Muscle layer of colon (tissue), 2 donors: ENCODE data around the gene TRMT5.

ENCODE experiments used
- H3K27ac ChIP-seq: one replicate; pipeline ENCODE4 v1.7.0; 2013; ENCODE audit warnings: low read depth, mild to moderate bottlenecking, low read length, moderate library complexity
- H3K27me3 ChIP-seq, 2 donors: one replicate each; pipeline ENCODE4 v1.7.0; 2013; ENCODE audit warnings: low read length in 2 of 2, mild to moderate bottlenecking in 2 of 2; ENCODE audit not compliant: insufficient read depth in 2 of 2, control insufficient read depth in 1 of 2
- H3K36me3 ChIP-seq: one replicate; pipeline ENCODE4 v1.7.0; 2013; ENCODE audit warnings: mild to moderate bottlenecking, low read length; ENCODE audit not compliant: insufficient read depth
- H3K4me1 ChIP-seq: one replicate; pipeline ENCODE4 v1.7.0; 2013; ENCODE audit warnings: mild to moderate bottlenecking, low read length; ENCODE audit not compliant: insufficient read depth
- H3K4me3 ChIP-seq, 2 donors: one replicate each; pipeline ENCODE4 v1.7.0; 2013; ENCODE audit warnings: low read length in 2 of 2, low read depth in 1 of 2, mild to moderate bottlenecking in 1 of 2, moderate library complexity in 1 of 2
- H3K9ac ChIP-seq: one replicate; pipeline ENCODE4 v1.7.0; 2013; ENCODE audit warnings: low read length
- H3K9me3 ChIP-seq: one replicate; pipeline ENCODE4 v1.7.0; 2013; ENCODE audit warnings: mild to moderate bottlenecking, low read length
- donor health status: abdominal sarcoma.
- donor health status: Adenocarcinoma of cecum.

Gene TRMT5

DNA sequence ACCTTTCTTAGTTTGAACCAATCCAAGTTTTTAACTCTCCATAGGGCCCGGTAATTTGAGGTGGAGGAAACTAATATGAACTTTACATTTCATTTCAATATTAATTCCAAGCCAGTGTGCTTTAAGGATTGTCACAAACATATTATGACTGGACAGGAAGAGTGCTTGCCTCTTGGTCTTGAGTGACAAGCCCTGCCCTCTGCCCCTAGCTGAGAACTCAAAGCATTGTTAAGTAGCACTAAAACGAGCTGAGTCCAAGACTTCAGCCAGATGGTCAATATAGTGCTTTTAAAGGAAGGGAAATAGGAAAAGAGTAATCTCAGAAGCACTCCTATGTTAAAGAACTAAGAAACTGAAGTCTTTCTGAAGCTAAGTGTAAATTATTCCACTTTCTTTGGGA lies 17.1 kb downstream of the TRMT5 start:
- H3K4me3 ChIP-seq: no peak overlapping the region

GRCh38 chr14:60958146-60958545 lies 22.7 kb downstream of the TRMT5 start:
- Histone ChIP-seq H3K27me3 (no peaks in the 10 kb centered on the region), H3K9me3 (no peaks in the 10 kb centered on the region), H3K36me3 (no peaks in the 10 kb centered on the region), H3K4me3 (no peak overlapping the region), H3K4me1 (no peaks in the 10 kb centered on the region), H3K9ac (no peak overlapping the region), H3K27ac (no peak overlapping the region)

More for the DNA sequence above, 17.1 kb downstream of the TRMT5 start:
- Histone ChIP-seq H3K9ac (no peak overlapping the region), H3K9me3 (no peaks in the 10 kb centered on the region), H3K36me3 (no peaks in the 10 kb centered on the region), H3K4me1 (no peaks in the 10 kb centered on the region), H3K27me3 (no peaks in the 10 kb centered on the region), H3K27ac (no peak overlapping the region)

DNA sequence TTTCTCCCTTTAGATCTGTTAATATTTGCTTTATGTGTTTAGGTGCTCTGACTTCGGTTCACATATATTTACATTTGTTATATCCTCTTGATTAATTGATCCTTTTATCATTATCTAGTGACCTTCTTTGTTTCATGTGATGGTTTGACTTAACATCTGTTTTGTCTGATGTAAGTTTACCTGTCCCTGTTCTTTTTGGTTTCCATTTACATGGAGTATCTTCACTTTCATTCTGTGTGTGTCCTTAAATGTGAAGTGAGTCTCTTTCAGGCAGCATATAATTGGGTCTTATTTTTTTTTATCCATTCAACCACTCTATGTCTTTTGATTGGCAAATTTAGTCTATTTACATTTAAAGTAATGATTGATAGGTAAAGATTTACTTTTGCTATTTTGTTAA lies 24.2 kb downstream of the TRMT5 start:
- Histone ChIP-seq H3K27me3 (no peaks in the 10 kb centered on the region), H3K9me3 (no peaks in the 10 kb centered on the region), H3K27ac (no peak overlapping the region), H3K9ac (no peak overlapping the region), H3K4me3 (no peak overlapping the region), H3K36me3 (no peaks in the 10 kb centered on the region), H3K4me1 (no peaks in the 10 kb centered on the region)

DNA sequence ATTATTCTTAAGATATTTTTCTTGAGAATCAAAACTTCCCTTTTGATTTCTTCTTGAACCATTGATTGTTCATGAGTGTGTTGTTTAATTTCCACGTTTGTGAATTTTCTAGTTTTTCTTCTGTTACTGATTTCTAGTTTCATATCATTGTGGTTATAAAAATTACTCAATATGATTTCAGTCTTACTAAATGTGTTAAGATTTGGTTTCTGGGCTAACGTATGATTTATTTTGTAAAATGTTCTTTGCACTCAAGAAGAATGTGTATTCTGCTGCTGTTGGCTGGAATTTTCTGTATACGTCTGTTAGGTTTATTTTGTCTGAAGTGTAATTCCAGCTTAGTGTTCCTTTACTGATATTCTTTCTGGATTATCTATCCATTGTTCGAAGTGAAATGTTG lies 24.7 kb downstream of the TRMT5 start:
- Histone ChIP-seq H3K36me3 (no peaks in the 10 kb centered on the region), H3K4me3 (no peak overlapping the region), H3K9me3 (no peaks in the 10 kb centered on the region), H3K9ac (no peak overlapping the region), H3K27ac (no peak overlapping the region), H3K27me3 (no peaks in the 10 kb centered on the region), H3K4me1 (no peaks in the 10 kb centered on the region)

- Histone ChIP-seq H3K9ac (no peak overlapping the region), H3K36me3 (no peaks in the 10 kb centered on the region), H3K27me3 (no peaks in the 10 kb centered on the region), H3K27ac (no peak overlapping the region), H3K4me1 (no peaks in the 10 kb centered on the region), H3K9me3 (no peaks in the 10 kb centered on the region), H3K4me3 (no peak overlapping the region)
These were observed 29.0 kb downstream of the TRMT5 start for GRCh38 chr14:60951776-60952435.

- no peak overlapping the region for H3K9ac ChIP-seq
- H3K4me1 ChIP-seq: peaks cover 4% of the 10 kb centered on the region
- H3K27me3 ChIP-seq: no peaks in the 10 kb centered on the region
- H3K27ac ChIP-seq: no peak overlapping the region
- H3K4me3 ChIP-seq: no peak overlapping the region
- H3K9me3 ChIP-seq: no peaks in the 10 kb centered on the region
- no peaks in the 10 kb centered on the region for H3K36me3 ChIP-seq
These were observed 34.1 kb downstream of the TRMT5 start for GRCh38 chr14:60946773-60947172.

GRCh38 chr14:60945984-60946383 lies 34.9 kb downstream of the TRMT5 start:
- no peak overlapping the region for H3K9ac ChIP-seq
- no peaks in the 10 kb centered on the region for H3K9me3 ChIP-seq
- no peak overlapping the region for H3K4me3 ChIP-seq
- no peak overlapping the region for H3K27ac ChIP-seq
- no peaks in the 10 kb centered on the region for H3K27me3 ChIP-seq
- H3K36me3 ChIP-seq: no peaks in the 10 kb centered on the region
- H3K4me1 ChIP-seq: peaks cover 4% of the 10 kb centered on the region

GRCh38 chr14:60944204-60944603 lies 36.7 kb downstream of the TRMT5 start:
- no peaks in the 10 kb centered on the region for H3K27me3 ChIP-seq
- H3K4me1 ChIP-seq: peaks cover 4% of the 10 kb centered on the region
- H3K27ac ChIP-seq: no peak overlapping the region
- no peak overlapping the region for H3K9ac ChIP-seq
- H3K4me3 ChIP-seq: no peak overlapping the region
- H3K36me3 ChIP-seq: no peaks in the 10 kb centered on the region
- no peaks in the 10 kb centered on the region for H3K9me3 ChIP-seq

DNA sequence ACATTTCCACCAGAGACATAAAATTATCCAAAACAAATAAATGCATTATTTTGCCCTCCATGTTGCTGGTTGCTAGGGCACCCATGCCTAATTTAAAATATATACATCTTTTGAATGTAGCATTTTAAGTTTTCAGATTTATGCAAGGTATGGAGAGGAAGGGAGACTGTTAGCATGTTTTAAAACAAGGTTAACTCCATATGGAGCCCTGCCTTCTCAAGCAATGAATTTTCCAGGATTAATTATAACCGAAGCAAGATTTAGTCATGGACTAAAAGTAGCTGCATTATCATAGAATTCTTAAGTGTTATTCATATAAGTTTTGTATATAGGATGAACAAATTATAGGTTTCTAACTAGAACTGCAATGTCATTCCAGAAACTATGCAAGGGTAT lies 37.2 kb downstream of the TRMT5 start:
- H3K9ac ChIP-seq: no peak overlapping the region
- no peaks in the 10 kb centered on the region for H3K9me3 ChIP-seq
- no peak overlapping the region for H3K27ac ChIP-seq
- no peaks in the 10 kb centered on the region for H3K36me3 ChIP-seq
- H3K27me3 ChIP-seq: no peaks in the 10 kb centered on the region
- peaks cover 4% of the 10 kb centered on the region for H3K4me1 ChIP-seq
- H3K4me3 ChIP-seq: no peak overlapping the region

- Histone ChIP-seq H3K27ac (no peak overlapping the region), H3K36me3 (no peaks in the 10 kb centered on the region), H3K4me1 (no peaks in the 10 kb centered on the region), H3K4me3 (no peak overlapping the region), H3K27me3 (no peaks in the 10 kb centered on the region), H3K9ac (no peak overlapping the region), H3K9me3 (no peaks in the 10 kb centered on the region)
These were observed 45.6 kb downstream of the TRMT5 start for GRCh38 chr14:60935319-60935718.

- no peaks in the 10 kb centered on the region for H3K9me3 ChIP-seq
- H3K4me3 ChIP-seq: no peak overlapping the region
- no peaks in the 10 kb centered on the region for H3K4me1 ChIP-seq
- no peaks in the 10 kb centered on the region for H3K36me3 ChIP-seq
- H3K27ac ChIP-seq: no peak overlapping the region
- no peaks in the 10 kb centered on the region for H3K27me3 ChIP-seq
- H3K9ac ChIP-seq: no peak overlapping the region
These were observed 46.8 kb downstream of the TRMT5 start for GRCh38 chr14:60933920-60934655.

DNA sequence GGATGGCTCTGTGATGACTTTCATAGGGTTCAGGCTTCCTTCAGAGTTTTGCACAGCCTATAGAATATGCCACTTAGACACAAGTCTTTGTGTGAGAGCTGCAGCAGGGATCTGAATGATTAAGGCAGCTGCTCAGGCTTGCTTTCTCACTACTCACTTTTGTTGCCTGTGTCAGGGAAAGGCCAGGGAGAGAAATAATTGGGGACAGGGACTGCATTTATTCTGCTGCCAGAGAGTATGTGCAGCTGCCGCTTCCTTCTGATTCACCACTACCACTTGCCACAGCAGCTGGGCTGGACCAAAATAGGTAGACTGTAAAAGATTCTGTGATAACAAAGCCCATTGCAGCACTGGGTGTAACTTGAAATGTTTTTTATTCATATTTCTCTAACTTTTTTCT lies 49.7 kb downstream of the TRMT5 start:
- Histone ChIP-seq H3K36me3 (no peaks in the 10 kb centered on the region), H3K27me3 (no peaks in the 10 kb centered on the region), H3K4me3 (no peak overlapping the region), H3K9ac (no peak overlapping the region), H3K4me1 (no peaks in the 10 kb centered on the region), H3K27ac (no peak overlapping the region), H3K9me3 (no peaks in the 10 kb centered on the region)
